MCF 10A (cell line): ENCODE results near the gene PPIF. TPM values are rescaled to one million over a fixed set of nuclear protein-coding genes. Genes with fewer than 3 reads are reported as not detected.

Experiments used
- BruUV-seq: library from RNA; stranded (reverse); fragments of 400-500 nt; replicated peaks from 2 replicates; lab custom pipeline; 2021; lab: Mats Ljungman, UMichigan
- CTCF ChIA-PET: fragments of 300-600 bp; sonication (Branson Sonifier 250); formaldehyde crosslinking; extraction: SDS; loops from one replicate; lab custom pipeline; 2021; ENCODE audit warnings: antibody characterized with exemption, inconsistent platforms; lab: Yijun Ruan, JAX
- POLR2A ChIA-PET: fragments of 300-600, 350-650 bp; sonication (Branson Sonifier 250); formaldehyde crosslinking; extraction: SDS; loops from one replicate; lab custom pipeline; 2020; ENCODE audit warnings: antibody characterized with exemption, inconsistent platforms; lab: Yijun Ruan, JAX
- DNase-seq: peaks from one replicate; pipeline ENCODE4 v3.0.0-alpha.2; 2018; ENCODE audit not compliant: unreplicated experiment
- H3K27ac Mint-ChIP-seq: one replicate; pipeline ENCODE4 v1.8.0; 2022; ENCODE audit warnings: mild to moderate bottlenecking, low read depth, mixed read lengths; ENCODE audit not compliant: unreplicated experiment
- H3K27me3 Mint-ChIP-seq: one replicate; pipeline ENCODE4 v1.8.0; 2022; ENCODE audit warnings: mixed read lengths; ENCODE audit not compliant: insufficient read depth, unreplicated experiment
- H3K36me3 Mint-ChIP-seq: one replicate; pipeline ENCODE4 v1.8.0; 2022; ENCODE audit warnings: mild to moderate bottlenecking, moderate library complexity, mixed read lengths; ENCODE audit not compliant: insufficient read depth, unreplicated experiment
- H3K4me1 Mint-ChIP-seq: one replicate; pipeline ENCODE4 v1.8.0; 2022; ENCODE audit warnings: mixed read lengths; ENCODE audit not compliant: insufficient read depth, unreplicated experiment
- H3K4me3 Mint-ChIP-seq: one replicate; pipeline ENCODE4 v1.8.0; 2022; ENCODE audit warnings: mild to moderate bottlenecking, moderate library complexity, mixed read lengths; ENCODE audit not compliant: unreplicated experiment
- H3K9me3 Mint-ChIP-seq: one replicate; pipeline ENCODE4 v1.8.0; 2022; ENCODE audit warnings: mixed read lengths; ENCODE audit not compliant: unreplicated experiment
- intact Hi-C: fragments of 100-400 bp; cut with micrococcal nuclease; formaldehyde crosslinking; loops from 2 replicates; pipeline ENCODE4 v1.14.1; 2022
- total RNA-seq: library from RNA; stranded (reverse); gene quantifications from 2 replicates; pipeline ENCODE4 v1.2.3, GENCODE V29; 2022
- TF ChIP-seq, protein P1 (sequence below): fragments of 200-600 bp; IDR thresholded peaks from one replicate; pipeline ENCODE4 v1.8.0; 2022; ENCODE audit warnings: antibody characterized with exemption, mild to moderate bottlenecking; ENCODE audit not compliant: unreplicated experiment

PPIF gene
- total RNA-seq, 1 experiment from 2014 or later, result 76.5 TPM

DNA sequence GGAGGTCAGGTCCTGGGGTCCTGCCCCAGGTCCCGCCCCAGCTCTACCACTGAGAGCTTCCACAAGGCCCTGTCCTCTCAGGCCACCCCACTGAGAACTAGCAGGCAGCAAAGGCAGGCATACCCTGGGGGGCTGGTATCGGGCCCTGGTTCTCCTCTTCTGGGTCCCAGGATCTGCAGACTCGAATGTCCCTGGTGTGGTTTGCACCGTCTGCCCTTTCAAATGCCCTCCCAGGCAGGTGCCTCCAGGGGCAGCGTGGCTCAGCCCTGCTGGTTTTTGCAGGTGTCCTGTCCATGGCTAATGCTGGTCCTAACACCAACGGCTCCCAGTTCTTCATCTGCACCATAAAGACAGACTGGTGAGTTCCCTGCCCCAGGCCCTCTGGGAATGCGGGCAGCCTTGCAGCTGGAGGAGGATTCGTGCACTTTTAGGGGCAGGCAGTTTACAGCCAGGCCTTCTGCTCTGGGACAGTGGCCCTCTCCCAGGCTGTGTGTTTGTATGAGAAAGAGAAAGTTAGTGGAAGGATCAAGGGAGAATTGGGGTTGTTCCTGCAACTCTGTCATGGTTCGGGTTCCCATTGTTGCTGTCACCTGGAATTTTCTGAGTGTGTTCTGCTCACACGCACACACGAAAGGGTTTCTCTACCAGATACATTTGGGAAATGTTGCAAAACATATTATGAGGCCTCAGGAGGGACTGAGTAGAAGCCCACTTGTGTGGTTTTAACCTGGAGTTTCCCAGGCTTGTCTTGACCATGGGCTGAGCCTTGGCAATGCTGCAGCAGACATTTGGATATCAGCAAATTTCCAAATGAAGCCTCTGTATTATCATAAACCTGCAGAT lies 5.0 kb downstream of the PPIF start:
- Mint-ChIP-seq H3K27me3 (no peaks in the 10 kb centered on the region), H3K36me3 (peaks cover 67% of the 10 kb centered on the region), H3K4me1 (peaks cover 5% of the 10 kb centered on the region), H3K4me3 (no peak overlapping the region), H3K9me3 (no peaks in the 10 kb centered on the region), H3K27ac (no peak overlapping the region)
- ChIA-PET POLR2A (interaction anchor here (0.7 kb wide), 1 partner anchor 1933 kb away, joined by 3 read pairs; no protein-coding TSS in a partner anchor), CTCF (no interaction called here)
- TF ChIP-seq, protein P1, sequence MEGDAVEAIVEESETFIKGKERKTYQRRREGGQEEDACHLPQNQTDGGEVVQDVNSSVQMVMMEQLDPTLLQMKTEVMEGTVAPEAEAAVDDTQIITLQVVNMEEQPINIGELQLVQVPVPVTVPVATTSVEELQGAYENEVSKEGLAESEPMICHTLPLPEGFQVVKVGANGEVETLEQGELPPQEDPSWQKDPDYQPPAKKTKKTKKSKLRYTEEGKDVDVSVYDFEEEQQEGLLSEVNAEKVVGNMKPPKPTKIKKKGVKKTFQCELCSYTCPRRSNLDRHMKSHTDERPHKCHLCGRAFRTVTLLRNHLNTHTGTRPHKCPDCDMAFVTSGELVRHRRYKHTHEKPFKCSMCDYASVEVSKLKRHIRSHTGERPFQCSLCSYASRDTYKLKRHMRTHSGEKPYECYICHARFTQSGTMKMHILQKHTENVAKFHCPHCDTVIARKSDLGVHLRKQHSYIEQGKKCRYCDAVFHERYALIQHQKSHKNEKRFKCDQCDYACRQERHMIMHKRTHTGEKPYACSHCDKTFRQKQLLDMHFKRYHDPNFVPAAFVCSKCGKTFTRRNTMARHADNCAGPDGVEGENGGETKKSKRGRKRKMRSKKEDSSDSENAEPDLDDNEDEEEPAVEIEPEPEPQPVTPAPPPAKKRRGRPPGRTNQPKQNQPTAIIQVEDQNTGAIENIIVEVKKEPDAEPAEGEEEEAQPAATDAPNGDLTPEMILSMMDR, result no peak
- intact Hi-C loops, result no loop called here
- DNase-seq, result no peak
- BruUV-seq, result no TSS peak

DNA sequence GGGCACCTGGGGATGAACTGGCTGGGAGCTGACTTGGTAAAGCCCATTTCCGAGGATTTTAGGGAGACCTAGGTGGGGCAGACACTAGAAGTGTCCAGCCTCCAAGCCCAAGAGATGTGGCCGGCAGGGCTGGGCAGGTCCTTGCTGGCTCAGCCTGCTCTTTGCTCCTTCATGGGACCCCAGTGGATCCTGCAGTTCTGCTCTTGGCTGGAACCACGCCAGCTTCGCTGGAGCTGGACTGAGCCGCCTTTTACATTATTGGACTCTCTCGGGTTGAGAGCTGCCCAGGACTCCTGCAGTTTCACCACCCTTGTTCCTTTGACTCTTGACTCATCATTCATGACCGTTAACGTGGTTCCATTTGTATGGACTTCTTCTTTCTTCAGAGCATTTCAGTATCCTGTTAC lies 5.7 kb downstream of the PPIF start:
- no TSS peak for BruUV-seq
- peaks cover 70% of the 10 kb centered on the region for H3K36me3 Mint-ChIP-seq
- H3K27me3 Mint-ChIP-seq, result no peaks in the 10 kb centered on the region
- H3K27ac Mint-ChIP-seq, result no peak overlapping the region
- intact Hi-C loops, result no loop called here
- DNase-seq, result no peak
- TF ChIP-seq, protein P1, result no peak
- H3K9me3 Mint-ChIP-seq, result no peaks in the 10 kb centered on the region
- H3K4me1 Mint-ChIP-seq, result peaks cover 5% of the 10 kb centered on the region
- CTCF ChIA-PET, result no interaction called here
- POLR2A ChIA-PET, result no interaction called here
- H3K4me3 Mint-ChIP-seq, result no peak overlapping the region

DNA sequence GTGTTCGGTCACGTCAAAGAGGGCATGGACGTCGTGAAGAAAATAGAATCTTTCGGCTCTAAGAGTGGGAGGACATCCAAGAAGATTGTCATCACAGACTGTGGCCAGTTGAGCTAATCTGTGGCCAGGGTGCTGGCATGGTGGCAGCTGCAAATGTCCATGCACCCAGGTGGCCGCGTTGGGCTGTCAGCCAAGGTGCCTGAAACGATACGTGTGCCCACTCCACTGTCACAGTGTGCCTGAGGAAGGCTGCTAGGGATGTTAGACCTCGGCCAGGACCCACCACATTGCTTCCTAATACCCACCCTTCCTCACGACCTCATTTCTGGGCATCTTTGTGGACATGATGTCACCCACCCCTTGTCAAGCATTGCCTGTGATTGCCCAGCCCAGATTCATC lies 6.5 kb downstream of the PPIF start:
- Mint-ChIP-seq H3K4me3 (no peak overlapping the region), H3K27ac (no peak overlapping the region), H3K4me1 (peaks cover 5% of the 10 kb centered on the region), H3K9me3 (no peaks in the 10 kb centered on the region), H3K36me3 (peaks cover 67% of the 10 kb centered on the region), H3K27me3 (no peaks in the 10 kb centered on the region)
- intact Hi-C loops, result no loop called here
- TF ChIP-seq, protein P1, result no peak
- ChIA-PET CTCF (interaction anchor here (0.6 to 1.1 kb wide), 2 partner anchors 9 to 12 kb away, joined by 3 to 4 read pairs; no protein-coding TSS in a partner anchor), POLR2A (no interaction called here)
- no TSS peak for BruUV-seq
- no peak for DNase-seq

DNA sequence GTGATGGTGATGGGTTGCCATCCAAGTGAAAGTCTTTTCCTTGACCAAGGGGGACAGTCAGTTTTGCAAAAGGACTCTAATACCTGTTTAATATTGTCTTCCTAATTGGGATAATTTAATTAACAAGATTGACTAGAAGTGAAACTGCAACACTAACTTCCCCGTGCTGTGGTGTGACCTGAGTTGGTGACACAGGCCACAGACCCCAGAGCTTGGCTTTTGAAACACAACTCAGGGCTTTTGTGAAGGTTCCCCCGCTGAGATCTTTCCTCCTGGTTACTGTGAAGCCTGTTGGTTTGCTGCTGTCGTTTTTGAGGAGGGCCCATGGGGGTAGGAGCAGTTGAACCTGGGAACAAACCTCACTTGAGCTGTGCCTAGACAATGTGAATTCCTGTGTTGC lies 6.9 kb downstream of the PPIF start:
- DNase-seq, result no peak
- intact Hi-C loops, result no loop called here
- no peaks in the 10 kb centered on the region for H3K27me3 Mint-ChIP-seq
- CTCF ChIA-PET, result interaction anchor here (1.1 kb wide), 1 partner anchor 10 kb away, joined by 3 read pairs; no protein-coding TSS in a partner anchor
- POLR2A ChIA-PET, result no interaction called here
- TF ChIP-seq, protein P1, result no peak
- H3K36me3 Mint-ChIP-seq, result peaks cover 63% of the 10 kb centered on the region
- no peak overlapping the region for H3K4me3 Mint-ChIP-seq
- peaks cover 5% of the 10 kb centered on the region for H3K4me1 Mint-ChIP-seq
- TSS peak; percentile 6 for BruUV-seq
- H3K9me3 Mint-ChIP-seq, result no peaks in the 10 kb centered on the region
- no peak overlapping the region for H3K27ac Mint-ChIP-seq
